HepG2 (cell line): ENCODE results near the gene IPO13. TPM values are rescaled to one million over a fixed set of nuclear protein-coding genes. Genes with fewer than 3 reads are reported as not detected.

Source experiments
- ATAC-seq: fragments of 200-7000 bp; cut with Tn5 transposase; 3 replicates; pipeline ENCODE4 v1.9.1; 2020; ENCODE audit warnings: mild to moderate bottlenecking, moderate library complexity
- BruUV-seq: library from RNA; stranded (reverse); fragments of 400-500 nt; replicated peaks from 2 replicates; lab custom pipeline; 2021; lab: Mats Ljungman, UMichigan
- CTCF ChIA-PET: fragments of 300-600 bp; formaldehyde crosslinking; extraction: SDS; loops from one replicate; lab custom pipeline; 2021; ENCODE audit warnings: low total read pairs, inconsistent platforms, low intra/inter-chr PET ratio; lab: Yijun Ruan, JAX
- POLR2A ChIA-PET: fragments of 350-600 bp; sonication (Branson Sonifier 250); formaldehyde crosslinking; loops from one replicate; lab custom pipeline; 2020; ENCODE audit warnings: antibody characterized with exemption, inconsistent platforms; lab: Yijun Ruan, JAX
- DNase-seq: peaks from one replicate; pipeline ENCODE4 v3.0.0-alpha.2; 2015; ENCODE audit warnings: low spot score
- FAIRE-seq: peaks from 3 replicates; lab custom pipeline; 2011; peaks lifted over from hg19 to GRCh38; lab: Jason Lieb, UNC
- H2AFZ ChIP-seq: one replicate; pipeline ENCODE4 v1.6.1; 2011; ENCODE audit warnings: low read length, inconsistent platforms
- H3K27ac ChIP-seq: fragments of 300-600 bp; 3 replicates; pipeline ENCODE4 v1.8.0; 2011; ENCODE audit warnings: mixed run types, mild to moderate bottlenecking, mixed read lengths, low read length, inconsistent platforms; ENCODE audit not compliant: insufficient read depth; ENCODE audit errors: extremely low read length
- H3K27me3 ChIP-seq, 2 experiments: fragments of 200-600 bp in 1 of 2; 2 replicates in 1 of 2; 3 replicates in 1 of 2; pipeline versions ENCODE4 v1.6.0 to v1.8.0; 2011; ENCODE audit warnings: low read length in 2 of 2, mild to moderate bottlenecking in 2 of 2, moderate library complexity in 2 of 2, inconsistent platforms in 1 of 2; ENCODE audit not compliant: insufficient read depth in 2 of 2, control insufficient read depth in 1 of 2
- H3K36me3 ChIP-seq, 2 experiments: fragments of 200-600 bp in 1 of 2; replicated peaks in 1 of 2; 2 replicates in 1 of 2; 3 replicates in 1 of 2; pipeline versions ENCODE4 v1.5.1 to v1.8.0; 2011; ENCODE audit warnings: low read length in 2 of 2, inconsistent platforms in 1 of 2; ENCODE audit not compliant: insufficient read depth in 2 of 2, control insufficient read depth in 1 of 2
- H3K4me1 ChIP-seq: 2 replicates; pipeline ENCODE4 v1.5.1; 2012; ENCODE audit warnings: low read length, inconsistent platforms; ENCODE audit not compliant: insufficient read depth
- H3K4me2 ChIP-seq: 2 replicates; pipeline ENCODE4 v1.6.0; 2011; ENCODE audit warnings: low read depth, low read length, inconsistent platforms
- H3K4me3 ChIP-seq, 3 experiments: fragments of 200-600 bp in 1 of 3; sonication (generic), shearing (Covaris generic) in 1 of 3; replicated peaks in 1 of 3; 2 replicates each; pipeline ENCODE4 v1.5.1; 2011 to 2016; ENCODE audit warnings: low read length in 3 of 3, inconsistent platforms in 2 of 3, low read depth in 2 of 3, mild to moderate bottlenecking in 2 of 3, control low read depth in 1 of 3, mixed read lengths in 1 of 3; ENCODE audit not compliant: insufficient read depth in 1 of 3
- H3K79me2 ChIP-seq: one replicate; pipeline ENCODE4 v1.6.1; 2011; ENCODE audit warnings: low read length, inconsistent platforms; ENCODE audit not compliant: insufficient read depth
- H3K9ac ChIP-seq: 2 replicates; pipeline ENCODE4 v1.6.0; 2011; ENCODE audit warnings: mild to moderate bottlenecking, low read depth, low read length, inconsistent platforms; ENCODE audit not compliant: insufficient read depth
- H3K9me3 ChIP-seq: 2 replicates; pipeline ENCODE4 v1.5.1; 2012; ENCODE audit warnings: mild to moderate bottlenecking, low read length
- H4K20me1 ChIP-seq: 2 replicates; pipeline ENCODE4 v1.6.0; 2011; ENCODE audit warnings: inconsistent platforms, mild to moderate bottlenecking, low read length, moderate library complexity; ENCODE audit not compliant: insufficient read depth
- AKAP8 ChIP-seq: sonication (generic); formaldehyde crosslinking; IDR thresholded peaks from 2 replicates; pipeline ENCODE4 v1.5.1; 2020; ENCODE audit warnings: mild to moderate bottlenecking, missing genetic modification reagents
- CBX1 ChIP-seq: IDR thresholded peaks from one replicate; pipeline ENCODE4 v1.6.1; 2016; ENCODE audit warnings: antibody characterized with exemption, low read depth
- HOXA5 ChIP-seq: sonication (generic); formaldehyde crosslinking; IDR thresholded peaks from 2 replicates; pipeline ENCODE4 v1.4.0; 2020; ENCODE audit warnings: missing genetic modification reagents
- IRF1 ChIP-seq: sonication (generic); formaldehyde crosslinking; IDR thresholded peaks from 2 replicates; pipeline ENCODE4 v1.4.0; 2020; ENCODE audit warnings: low read depth, mild to moderate bottlenecking, missing genetic modification reagents
- KMT2B ChIP-seq: IDR thresholded peaks from 2 replicates; pipeline ENCODE4 v1.6.1; 2016; ENCODE audit warnings: missing genetic modification reagents, missing compliant biosample characterization
- RBM22 ChIP-seq: fragments of 200-400 bp; formaldehyde crosslinking; optimal IDR thresholded peaks from 2 replicates; pipeline ENCODE3; 2017; ENCODE audit warnings: mild to moderate bottlenecking, low read length, moderate library complexity
- SMAD3 ChIP-seq: sonication (generic); formaldehyde crosslinking; IDR thresholded peaks from 2 replicates; pipeline ENCODE4 v1.4.0; 2020; ENCODE audit warnings: missing genetic modification reagents
- SYNCRIP ChIP-seq: fragments of 200-400 bp; formaldehyde crosslinking; IDR thresholded peaks from 2 replicates; pipeline ENCODE4 v1.6.1; 2018; ENCODE audit warnings: mild to moderate bottlenecking, low read depth, low read length; ENCODE audit not compliant: insufficient read depth
- TFDP1 ChIP-seq: IDR thresholded peaks from 2 replicates; pipeline ENCODE4 v1.6.1; 2016; ENCODE audit warnings: missing compliant biosample characterization, missing genetic modification reagents, borderline replicate concordance
- TOPORS ChIP-seq: sonication (generic); formaldehyde crosslinking; IDR thresholded peaks from 2 replicates; pipeline ENCODE4 v1.8.0; 2023; ENCODE audit warnings: mild to moderate bottlenecking, missing genetic modification reagents
- ZBTB2 ChIP-seq: sonication (generic); formaldehyde crosslinking; IDR thresholded peaks from 2 replicates; pipeline ENCODE4 v1.8.0; 2022; ENCODE audit warnings: low read depth, missing genetic modification reagents
- ZNF431 ChIP-seq: sonication (generic); formaldehyde crosslinking; IDR thresholded peaks from 2 replicates; pipeline ENCODE4 v1.9.0; 2022; ENCODE audit warnings: missing genetic modification reagents, low read depth, mild to moderate bottlenecking, borderline replicate concordance
- ZNF557 ChIP-seq: sonication (generic); formaldehyde crosslinking; IDR thresholded peaks from 2 replicates; pipeline ENCODE4 v1.4.0; 2020; ENCODE audit warnings: missing genetic modification reagents
- ZNF577 ChIP-seq: sonication (generic); formaldehyde crosslinking; IDR thresholded peaks from 2 replicates; pipeline ENCODE4 v1.4.0; 2020; ENCODE audit warnings: mild to moderate bottlenecking, low read depth, missing genetic modification reagents, borderline replicate concordance
- ZNF777 ChIP-seq: sonication (generic); formaldehyde crosslinking; IDR thresholded peaks from 2 replicates; pipeline ENCODE4 v1.4.0; 2020; ENCODE audit warnings: missing genetic modification reagents
- WGBS: methylation state at CpG from one replicate; pipeline ENCODE4 v1.1.6; 2017; ENCODE audit warnings: low lambda C conversion rate; 5-methylcytosine and 5-hydroxymethylcytosine counted together
- in situ Hi-C: cut with HindIII; loops from 2 replicates; pipeline ENCODE4 v1.10.0; 2017; ENCODE audit warnings: low pct_unique_long_range_greater_than_20kb; ENCODE audit not compliant: extremely low pct_ligation_motif_present
- intact Hi-C: fragments of 100-400 bp; cut with micrococcal nuclease; formaldehyde crosslinking; loops from one replicate; pipeline ENCODE4 v1.10.0; 2022; ENCODE audit not compliant: unreplicated experiment
- polyA plus RNA-seq, 8 experiments: library from polyadenylated mRNA; depleted of rRNA in 3 of 8; stranded (reverse) in 7 of 8; unstranded in 1 of 8; fragments of >200 nt; fragmentation: Illumina TruSeq in 4 of 8; extraction: Trizol in 4 of 8; gene quantifications; 2 replicates each; pipeline versions ENCODE4 v1.2.1 to v1.2.3, GENCODE V29; 2011 to 2016; ENCODE audit warnings: low read depth in 4 of 8, missing spikeins in 1 of 8, mixed read lengths in 1 of 8; ENCODE audit not compliant: insufficient read depth in 1 of 8
- total RNA-seq, 5 experiments: library from RNA; depleted of rRNA; stranded (reverse); fragments of >200 nt; fragmentation: Illumina TruSeq; extraction: Trizol; gene quantifications; 2 replicates each; pipeline ENCODE4 v1.2.3, GENCODE V29; 2016; ENCODE audit warnings: low read depth in 1 of 5

IPO13 gene
- total and polyA plus RNA-seq, 2 of the 13 experiments (the other 11 are each of a cell fraction or from before 2014, with no cell fraction given), result 12.9 to 15.6 TPM

GRCh38 chr1:43961692-43962091, 14.9 kb downstream of the IPO13 start:
- POLR2A ChIA-PET, result no interaction called here
- no peak for FAIRE-seq
- no peak for TF ChIP-seq KMT2B (CRISPR knock-in tag)
- no peak for TF ChIP-seq IRF1 (CRISPR knock-in tag)
- no peak for TF ChIP-seq ZNF777 (CRISPR knock-in tag)
- no peak for TF ChIP-seq HOXA5

GRCh38 chr1:43962324-43962723, 15.6 kb downstream of the IPO13 start:
- H3K4me2 ChIP-seq, result no peak overlapping the region
- BruUV-seq, result no TSS peak
- ChIA-PET CTCF (no interaction called here), POLR2A (no interaction called here)
- no peak overlapping the region for H3K4me3 ChIP-seq
- no peaks in the 10 kb centered on the region for H3K4me1 ChIP-seq
- H2AFZ ChIP-seq, result no peak overlapping the region
- peaks cover 7 to 18% of the 10 kb centered on the region in 2 experiments; a peak in 4 of 5 replicates for H3K36me3 ChIP-seq
- H3K79me2 ChIP-seq, result no peaks in the 10 kb centered on the region
- intact Hi-C loops (no loop called here), in situ Hi-C loops (no loop called here)
- FAIRE-seq (no peak), ATAC-seq (no peak), DNase-seq (no peak)
- no peaks in the 10 kb centered on the region for H3K27me3 ChIP-seq
- 90% methylated on average over 2 of the region's 2 CpGs for WGBS
- no peaks in the 10 kb centered on the region for H4K20me1 ChIP-seq
- no peak overlapping the region for H3K9ac ChIP-seq
- no peaks in the 10 kb centered on the region for H3K9me3 ChIP-seq
- H3K27ac ChIP-seq, result no peak overlapping the region
- no peak for TF ChIP-seq ZBTB2 (CRISPR knock-in tag)
- TF ChIP-seq CBX1, result no peak
- no peak for TF ChIP-seq SMAD3
- TF ChIP-seq TOPORS (CRISPR knock-in tag), result no peak
- no peak for TF ChIP-seq ZNF431
- no peak for TF ChIP-seq ZNF577 (CRISPR knock-in tag)
- TF ChIP-seq AKAP8 (CRISPR knock-in tag), result no peak
- no peak for TF ChIP-seq ZNF557 (CRISPR knock-in tag)
- TF ChIP-seq RBM22, result no peak
- TF ChIP-seq SYNCRIP, result no peak
- TF ChIP-seq TFDP1, result no peak

More at GRCh38 chr1:43961692-43962091, 14.9 kb downstream of the IPO13 start:
- in situ Hi-C loops (no loop called here), intact Hi-C loops (no loop called here)
- Histone ChIP-seq H3K36me3 (peaks cover 7 to 21% of the 10 kb centered on the region in 2 experiments; a peak in 4 of 5 replicates), H3K4me2 (no peak overlapping the region), H3K27ac (no peak overlapping the region), H2AFZ (no peak overlapping the region), H3K4me1 (no peaks in the 10 kb centered on the region), H3K4me3 (no peak overlapping the region), H3K79me2 (no peaks in the 10 kb centered on the region), H4K20me1 (no peaks in the 10 kb centered on the region), H3K27me3 (no peaks in the 10 kb centered on the region), H3K9me3 (no peaks in the 10 kb centered on the region), H3K9ac (no peak overlapping the region)
- DNase-seq (no peak), ATAC-seq (no peak)
- no TSS peak for BruUV-seq
- CTCF ChIA-PET, result no interaction called here
- WGBS, result 94% methylated on average over 3 of the region's 3 CpGs
